ENCODE data around the gene KRT26. TPM values are rescaled to one million over a fixed set of nuclear protein-coding genes. Genes with fewer than 3 reads are reported as not detected.

Gene KRT26
- total and polyA plus RNA-seq, 2 of the 8 experiments (the other 6 are each of a cell fraction or from before 2014, with no cell fraction given), result not detected

DNA sequence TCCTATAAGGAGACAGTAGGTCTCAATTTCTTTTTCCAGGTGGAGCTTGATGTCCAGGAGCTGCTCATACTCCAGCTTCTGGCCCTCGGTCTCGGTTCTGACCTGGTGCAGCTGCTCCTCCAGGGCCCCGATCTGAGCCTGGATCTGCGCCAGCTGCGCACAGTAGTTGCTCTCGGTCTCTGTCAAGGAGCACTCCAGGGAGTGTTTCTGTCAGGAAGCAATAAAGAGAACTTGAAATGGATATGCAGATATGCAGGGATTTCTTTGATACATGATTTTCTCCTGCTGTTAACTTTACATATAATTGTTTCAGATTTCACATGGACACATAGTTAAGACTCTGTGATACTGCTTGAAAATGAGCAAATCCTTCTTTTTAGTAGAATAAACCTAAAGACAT lies 21.6 kb downstream of the KRT26 start:
- Histone ChIP-seq H2BK5ac (ENCODE audit: low read depth, low read length) (no peak overlapping the region), H3K36me3 (ENCODE audit: control insufficient read depth in 2 of 4, insufficient read depth in 4 of 4, low read length in 3 of 4) (no peaks in the 10 kb centered on the region), H3K9ac (replicated peaks in 1 of 4; ENCODE audit: extremely low read depth in 1 of 4, low read depth in 3 of 4, low read length in 3 of 4) (no peak overlapping the region), H4K8ac (ENCODE audit: extremely low read depth, insufficient read depth, low read length) (no peak overlapping the region), H3K79me1 (ENCODE audit: low read depth, low read length) (no peaks in the 10 kb centered on the region), H3K4me3 (ENCODE audit: extremely low read depth in 1 of 4, insufficient read depth in 2 of 4, low read depth in 3 of 4, low read length in 4 of 4) (no peak overlapping the region), H3K27ac (ENCODE audit: low read depth, low read length) (no peak overlapping the region), H2BK120ac (replicated peaks; ENCODE audit: low read depth, low read length) (no peak overlapping the region), H4K91ac (replicated peaks; ENCODE audit: insufficient read length, low read length) (no peak overlapping the region), H2AK5ac (ENCODE audit: low read depth, low read length) (no peak overlapping the region), H3K9me3 (ENCODE audit: insufficient read depth in 2 of 2, low read depth in 1 of 2, low read length in 1 of 2) (no peaks in the 10 kb centered on the region), H3K27me3 (replicated peaks in 1 of 4; ENCODE audit: control insufficient read depth in 3 of 4, extremely low read depth in 1 of 4, insufficient read depth in 3 of 4, low read length in 3 of 4) (peaks cover 0 to 1% (median 0%) of the 10 kb centered on the region in 4 experiments; a peak in 1 of 7 replicates), H3K23ac (ENCODE audit: insufficient read length) (no peak overlapping the region), H2BK15ac (ENCODE audit: low read length) (no peak overlapping the region), H3K18ac (ENCODE audit: extremely low read depth, low read length) (no peak overlapping the region), H3K14ac (ENCODE audit: insufficient read length) (no peak overlapping the region), H2AFZ (ENCODE audit: low read length) (no peak overlapping the region), H3K4ac (replicated peaks; ENCODE audit: insufficient read length, low read depth, low read length) (no peak overlapping the region), H3K56ac (replicated peaks; ENCODE audit: insufficient read length, low read depth, low read length) (no peak overlapping the region), H4K5ac (ENCODE audit: insufficient read length, low read depth, low read length) (no peak overlapping the region), H2BK20ac (ENCODE audit: low read length) (no peak overlapping the region), H3K79me2 (ENCODE audit: control insufficient read depth in 1 of 2, insufficient read depth in 2 of 2, low read length in 2 of 2) (no peaks in the 10 kb centered on the region), H2BK12ac (ENCODE audit: low read depth, low read length) (no peak overlapping the region), H3K4me1 (replicated peaks in 1 of 4; ENCODE audit: control insufficient read depth in 3 of 4, insufficient read depth in 4 of 4, low read length in 3 of 4) (no peaks in the 10 kb centered on the region), H3K23me2 (ENCODE audit: low read depth, low read length) (no peaks in the 10 kb centered on the region; the same call in 1 of the 2 replicates), H4K20me1 (replicated peaks in 1 of 2; ENCODE audit: control insufficient read depth in 1 of 2, insufficient read depth in 2 of 2, low read length in 2 of 2) (no peaks in the 10 kb centered on the region), H3K4me2 (ENCODE audit: insufficient read depth in 1 of 2, low read depth in 2 of 2, low read length in 2 of 2) (no peak overlapping the region)
- 90% methylated on average over 6 of the region's 6 CpGs; no CpG with 5 or more reads in 1 of the 2 experiments for WGBS, 2 experiments (ENCODE audit: extremely low coverage in 1 of 2, insufficient coverage in 1 of 2, insufficient read length in 1 of 2, insufficient replicate concordance in 2 of 2, low coverage in 1 of 2, low lambda C conversion rate in 2 of 2, missing lambda C conversion rate in 1 of 2)
- no peak for DNase-seq (ENCODE audit: low read depth in 1 of 2, low spot score in 2 of 2)
- FAIRE-seq, result no peak
- ChIA-PET CTCF (ENCODE audit: partially characterized antibody) (interaction anchor here (0.7 to 1.6 kb wide), 4 partner anchors 9 to 131 kb away, joined by 3 to 6 read pairs (median 3); no protein-coding TSS in a partner anchor), POLR2A (ENCODE audit: partially characterized antibody) (interaction anchor here (0.6 kb wide), 1 partner anchor 18 kb away, joined by 3 read pairs; no protein-coding TSS in a partner anchor)
- TF ChIP-seq TAF7 (optimal IDR thresholded peaks at IDR 0.05; ENCODE audit: borderline replicate concordance, low read depth, low read length) (no peak), CEBPB (IDR thresholded peaks at IDR 0.05; ENCODE audit: low read depth, low read length) (no peak), CHD2 (IDR thresholded peaks at IDR 0.05; ENCODE audit: low read length) (no peak), TCF12 (IDR thresholded peaks at IDR 0.05; ENCODE audit: low read depth, low read length) (no peak), BRCA1 (IDR thresholded peaks at IDR 0.05; ENCODE audit: low read depth, low read length) (no peak), YY1 (IDR thresholded peaks at IDR 0.05; ENCODE audit: low read depth, low read length) (no peak), HDAC6 (IDR thresholded peaks at IDR 0.05; ENCODE audit: low read depth, low read length) (no peak), SIN3A (conservative IDR thresholded peaks at IDR 0.05 in 1 of 2, IDR thresholded peaks at IDR 0.05 in 1 of 2; ENCODE audit: low read depth in 1 of 2, low read length in 2 of 2) (no peak), KDM5A (IDR thresholded peaks at IDR 0.05; ENCODE audit: low read length) (no peak), ASH2L (IDR thresholded peaks at IDR 0.05; ENCODE audit: low read length) (no peak), SP4 (IDR thresholded peaks at IDR 0.05; ENCODE audit: low read length) (no peak), SIRT6 (IDR thresholded peaks at IDR 0.05; ENCODE audit: low read length) (no peak), RFX5 (IDR thresholded peaks at IDR 0.05; ENCODE audit: borderline replicate concordance, low read depth, low read length) (no peak), CHD1 (IDR thresholded peaks at IDR 0.05; ENCODE audit: low read depth, low read length) (no peak), FOSL1 (IDR thresholded peaks at IDR 0.05; ENCODE audit: insufficient read depth, low read depth, low read length) (no peak), GABPA (IDR thresholded peaks at IDR 0.05; ENCODE audit: borderline replicate concordance, insufficient read depth, low read length) (no peak)
